HepG2 (cell line): ENCODE data around the gene ZNF615. TPM values are rescaled to one million over a fixed set of nuclear protein-coding genes. Genes with fewer than 3 reads are reported as not detected.

Source experiments
- ATAC-seq: fragments of 200-7000 bp; cut with Tn5 transposase; 3 replicates; pipeline ENCODE4 v1.9.1; 2020; ENCODE audit warnings: mild to moderate bottlenecking, moderate library complexity
- BruUV-seq: library from RNA; stranded (reverse); fragments of 400-500 nt; replicated peaks from 2 replicates; lab custom pipeline; 2021; lab: Mats Ljungman, UMichigan
- CTCF ChIA-PET: fragments of 300-600 bp; formaldehyde crosslinking; extraction: SDS; loops from one replicate; lab custom pipeline; 2021; ENCODE audit warnings: low total read pairs, inconsistent platforms, low intra/inter-chr PET ratio; lab: Yijun Ruan, JAX
- POLR2A ChIA-PET: fragments of 350-600 bp; sonication (Branson Sonifier 250); formaldehyde crosslinking; loops from one replicate; lab custom pipeline; 2020; ENCODE audit warnings: antibody characterized with exemption, inconsistent platforms; lab: Yijun Ruan, JAX
- DNase-seq: peaks from one replicate; pipeline ENCODE4 v3.0.0-alpha.2; 2015; ENCODE audit warnings: low spot score
- FAIRE-seq: peaks from 3 replicates; lab custom pipeline; 2011; peaks lifted over from hg19 to GRCh38; lab: Jason Lieb, UNC
- H2AFZ ChIP-seq: one replicate; pipeline ENCODE4 v1.6.1; 2011; ENCODE audit warnings: low read length, inconsistent platforms
- H3K27ac ChIP-seq: fragments of 300-600 bp; 3 replicates; pipeline ENCODE4 v1.8.0; 2011; ENCODE audit warnings: mixed run types, mild to moderate bottlenecking, mixed read lengths, low read length, inconsistent platforms; ENCODE audit not compliant: insufficient read depth; ENCODE audit errors: extremely low read length
- H3K27me3 ChIP-seq, 2 experiments: fragments of 200-600 bp in 1 of 2; 2 replicates in 1 of 2; 3 replicates in 1 of 2; pipeline versions ENCODE4 v1.6.0 to v1.8.0; 2011; ENCODE audit warnings: low read length in 2 of 2, mild to moderate bottlenecking in 2 of 2, moderate library complexity in 2 of 2, inconsistent platforms in 1 of 2; ENCODE audit not compliant: insufficient read depth in 2 of 2, control insufficient read depth in 1 of 2
- H3K36me3 ChIP-seq, 2 experiments: fragments of 200-600 bp in 1 of 2; replicated peaks in 1 of 2; 2 replicates in 1 of 2; 3 replicates in 1 of 2; pipeline versions ENCODE4 v1.5.1 to v1.8.0; 2011; ENCODE audit warnings: low read length in 2 of 2, inconsistent platforms in 1 of 2; ENCODE audit not compliant: insufficient read depth in 2 of 2, control insufficient read depth in 1 of 2
- H3K4me1 ChIP-seq: 2 replicates; pipeline ENCODE4 v1.5.1; 2012; ENCODE audit warnings: low read length, inconsistent platforms; ENCODE audit not compliant: insufficient read depth
- H3K4me2 ChIP-seq: 2 replicates; pipeline ENCODE4 v1.6.0; 2011; ENCODE audit warnings: low read depth, low read length, inconsistent platforms
- H3K4me3 ChIP-seq, 3 experiments: fragments of 200-600 bp in 1 of 3; sonication (generic), shearing (Covaris generic) in 1 of 3; replicated peaks in 1 of 3; 2 replicates each; pipeline ENCODE4 v1.5.1; 2011 to 2016; ENCODE audit warnings: low read length in 3 of 3, inconsistent platforms in 2 of 3, low read depth in 2 of 3, mild to moderate bottlenecking in 2 of 3, control low read depth in 1 of 3, mixed read lengths in 1 of 3; ENCODE audit not compliant: insufficient read depth in 1 of 3
- H3K79me2 ChIP-seq: one replicate; pipeline ENCODE4 v1.6.1; 2011; ENCODE audit warnings: low read length, inconsistent platforms; ENCODE audit not compliant: insufficient read depth
- H3K9ac ChIP-seq: 2 replicates; pipeline ENCODE4 v1.6.0; 2011; ENCODE audit warnings: mild to moderate bottlenecking, low read depth, low read length, inconsistent platforms; ENCODE audit not compliant: insufficient read depth
- H3K9me3 ChIP-seq: 2 replicates; pipeline ENCODE4 v1.5.1; 2012; ENCODE audit warnings: mild to moderate bottlenecking, low read length
- H4K20me1 ChIP-seq: 2 replicates; pipeline ENCODE4 v1.6.0; 2011; ENCODE audit warnings: inconsistent platforms, mild to moderate bottlenecking, low read length, moderate library complexity; ENCODE audit not compliant: insufficient read depth
- HMG20B ChIP-seq: conservative IDR thresholded peaks from 2 replicates; pipeline ENCODE4 v1.6.1; 2016; ENCODE audit warnings: missing genetic modification reagents, missing compliant biosample characterization
- KLF9 ChIP-seq: IDR thresholded peaks from 2 replicates; pipeline ENCODE4 v1.6.1; 2016; ENCODE audit warnings: low read depth
- POGZ ChIP-seq: sonication (generic); formaldehyde crosslinking; IDR thresholded peaks from 2 replicates; pipeline ENCODE4 v1.4.0; 2020; ENCODE audit warnings: mild to moderate bottlenecking, missing genetic modification reagents
- ZNF12 ChIP-seq: sonication (generic); formaldehyde crosslinking; IDR thresholded peaks from 2 replicates; pipeline ENCODE4 v1.5.0; 2020; ENCODE audit warnings: missing genetic modification reagents
- ZNF33A ChIP-seq: sonication (generic); formaldehyde crosslinking; IDR thresholded peaks from 2 replicates; pipeline ENCODE4 v1.5.1; 2020; ENCODE audit warnings: missing genetic modification reagents, mild to moderate bottlenecking, moderate library complexity, borderline replicate concordance
- ZNF577 ChIP-seq: sonication (generic); formaldehyde crosslinking; IDR thresholded peaks from 2 replicates; pipeline ENCODE4 v1.4.0; 2020; ENCODE audit warnings: mild to moderate bottlenecking, low read depth, missing genetic modification reagents, borderline replicate concordance
- ZNF652 ChIP-seq: IDR thresholded peaks from 2 replicates; pipeline ENCODE4 v1.6.1; 2016; ENCODE audit warnings: low read depth, borderline replicate concordance
- WGBS: methylation state at CpG from one replicate; pipeline ENCODE4 v1.1.6; 2017; ENCODE audit warnings: low lambda C conversion rate; 5-methylcytosine and 5-hydroxymethylcytosine counted together
- in situ Hi-C: cut with HindIII; loops from 2 replicates; pipeline ENCODE4 v1.10.0; 2017; ENCODE audit warnings: low pct_unique_long_range_greater_than_20kb; ENCODE audit not compliant: extremely low pct_ligation_motif_present
- intact Hi-C: fragments of 100-400 bp; cut with micrococcal nuclease; formaldehyde crosslinking; loops from one replicate; pipeline ENCODE4 v1.10.0; 2022; ENCODE audit not compliant: unreplicated experiment
- polyA plus RNA-seq, 8 experiments: library from polyadenylated mRNA; depleted of rRNA in 3 of 8; stranded (reverse) in 7 of 8; unstranded in 1 of 8; fragments of >200 nt; fragmentation: Illumina TruSeq in 4 of 8; extraction: Trizol in 4 of 8; gene quantifications; 2 replicates each; pipeline versions ENCODE4 v1.2.1 to v1.2.3, GENCODE V29; 2011 to 2016; ENCODE audit warnings: low read depth in 4 of 8, missing spikeins in 1 of 8, mixed read lengths in 1 of 8; ENCODE audit not compliant: insufficient read depth in 1 of 8
- total RNA-seq, 5 experiments: library from RNA; depleted of rRNA; stranded (reverse); fragments of >200 nt; fragmentation: Illumina TruSeq; extraction: Trizol; gene quantifications; 2 replicates each; pipeline ENCODE4 v1.2.3, GENCODE V29; 2016; ENCODE audit warnings: low read depth in 1 of 5
- TF ChIP-seq, protein P1 (sequence below): sonication (generic); formaldehyde crosslinking; IDR thresholded peaks from 2 replicates; pipeline ENCODE4 v1.5.0; 2020; ENCODE audit warnings: missing genetic modification reagents, mild to moderate bottlenecking, borderline replicate concordance
- TF ChIP-seq, protein P2 (sequence below): sonication (generic); formaldehyde crosslinking; IDR thresholded peaks from 2 replicates; pipeline ENCODE4 v1.4.0; 2020; ENCODE audit warnings: missing genetic modification reagents, mild to moderate bottlenecking, borderline replicate concordance
- TF ChIP-seq, protein P3 (sequence below): sonication (generic); formaldehyde crosslinking; IDR thresholded peaks from 2 replicates; pipeline ENCODE4 v1.9.0; 2021; ENCODE audit warnings: missing genetic modification reagents, borderline replicate concordance
- TF ChIP-seq, protein P4 (sequence below): IDR thresholded peaks from 2 replicates; pipeline ENCODE4 v1.6.1; 2012; ENCODE audit warnings: low read depth, low read length, improper control_type of control experiment

The ZNF615 gene
- total and polyA plus RNA-seq, 2 of the 13 experiments (the other 11 are each of a cell fraction or from before 2014, with no cell fraction given), result 5.2 to 7.8 TPM

DNA sequence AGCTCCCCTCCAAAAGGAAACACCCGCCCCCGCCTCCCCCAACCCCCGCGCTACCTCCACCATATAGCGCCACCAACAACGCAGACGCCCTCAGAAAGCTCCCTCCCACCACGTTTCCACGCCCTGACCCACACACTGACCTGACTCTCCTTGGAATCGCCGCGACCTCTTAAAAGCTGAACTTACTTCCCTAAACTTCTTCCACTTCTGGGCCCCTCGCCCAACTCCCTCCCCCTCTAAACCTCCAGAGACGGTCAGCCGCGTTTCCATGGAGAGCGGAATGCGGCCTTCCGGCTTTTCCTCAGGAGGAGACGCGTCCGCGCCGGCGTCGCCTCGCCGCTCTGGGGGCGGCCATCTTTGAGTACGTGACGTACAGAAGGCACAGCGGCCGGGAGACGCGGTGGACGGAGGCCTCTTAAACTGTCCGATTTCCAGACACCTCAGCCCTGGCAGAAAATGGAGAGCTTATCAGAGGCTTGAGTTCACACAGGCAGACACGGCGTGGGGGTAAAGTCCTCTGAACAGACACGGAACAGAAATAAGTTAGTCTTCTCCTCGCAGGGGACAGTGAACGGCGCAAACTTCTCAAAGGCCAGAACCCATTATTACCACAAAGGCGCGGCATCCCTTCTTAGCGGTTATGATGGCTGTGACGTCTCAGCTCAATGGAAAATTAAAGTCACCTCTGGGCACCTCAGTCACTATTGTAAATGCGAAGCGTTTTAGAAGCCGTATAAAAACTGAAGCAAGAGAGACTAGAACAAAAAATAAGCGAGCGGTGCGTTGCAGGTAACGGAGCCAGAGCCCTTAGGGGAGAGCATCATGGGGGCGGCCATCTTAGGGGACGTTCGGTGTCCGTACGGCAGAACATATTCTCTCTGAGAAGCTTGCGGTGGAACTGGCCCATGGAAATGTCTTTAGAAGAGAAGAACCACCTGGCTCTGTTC is 40.8 kb upstream of the ZNF615 start, which contains the start of gene ZNF432:
TSS of gene ZNF432 (minus strand) at position 284 of the 947 bp plus-strand sequence. CDS start 1,970 bp downstream, outside the sequence.
- peak within 1 kb of the TSS; percentile 98 for H2AFZ ChIP-seq
- in situ Hi-C loops (no loop called here), intact Hi-C loops (loop anchor here (2.0 to 10.0 kb wide), 2 partner anchors 22 to 46 kb away; partner anchors contain the start of gene ZNF841)
- H3K27me3 ChIP-seq, result no peaks in the 10 kb centered on the region; a peak in 1 of 5 replicates
- ChIA-PET CTCF (no interaction called here), POLR2A (interaction anchor here (1.0 to 1.8 kb wide), 4 partner anchors 21 to 141 kb away, joined by 3 to 10 read pairs (median 8); partner anchors contain the start of genes PPP2R1A, ZNF614 and ZNF615)
- peaks cover 27% of the 10 kb centered on the region for H3K4me1 ChIP-seq
- under 1% methylated on average over 45 of the region's 60 CpGs for WGBS
- FAIRE-seq, result peak; percentile 79
- no peaks in the 10 kb centered on the region for H4K20me1 ChIP-seq
- H3K9ac ChIP-seq, result peak within 1 kb of the TSS; percentile 97
- peaks cover 2 to 5% of the 10 kb centered on the region in 2 experiments; a peak in 2 of 5 replicates for H3K36me3 ChIP-seq
- DNase-seq, result peak; percentile 79
- H3K4me3 ChIP-seq, result peak within 1 kb of the TSS; percentile 66 to 90 (median 87)
- peaks cover 2% of the 10 kb centered on the region for H3K79me2 ChIP-seq
- TSS peak; percentile 94 for BruUV-seq
- H3K9me3 ChIP-seq, result 0 out of 2 replicates have a peak, but pooled peaks cover 5% of the 10 kb centered on the region
- H3K27ac ChIP-seq, result peak within 1 kb of the TSS; percentile 94
- peak within 1 kb of the TSS; percentile 78 for H3K4me2 ChIP-seq
- peak; percentile 96 for ATAC-seq
- TF ChIP-seq ZNF652 (CRISPR knock-in tag) (no peak), ZNF33A (no peak; the same call in 1 of the 2 replicates), ZNF12 (CRISPR knock-in tag) (no peak), HMG20B (no peak), ZNF577 (CRISPR knock-in tag) (no peak), KLF9 (0 out of 2 replicates have a peak, but pooled peaks have one; percentile 10), POGZ (CRISPR knock-in tag) (peak; percentile 56; the same call in 1 of the 2 replicates)
- TF ChIP-seq, protein P1, sequence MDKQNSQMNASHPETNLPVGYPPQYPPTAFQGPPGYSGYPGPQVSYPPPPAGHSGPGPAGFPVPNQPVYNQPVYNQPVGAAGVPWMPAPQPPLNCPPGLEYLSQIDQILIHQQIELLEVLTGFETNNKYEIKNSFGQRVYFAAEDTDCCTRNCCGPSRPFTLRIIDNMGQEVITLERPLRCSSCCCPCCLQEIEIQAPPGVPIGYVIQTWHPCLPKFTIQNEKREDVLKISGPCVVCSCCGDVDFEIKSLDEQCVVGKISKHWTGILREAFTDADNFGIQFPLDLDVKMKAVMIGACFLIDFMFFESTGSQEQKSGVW (CRISPR knock-in tag), result no peak
- TF ChIP-seq, protein P2, sequence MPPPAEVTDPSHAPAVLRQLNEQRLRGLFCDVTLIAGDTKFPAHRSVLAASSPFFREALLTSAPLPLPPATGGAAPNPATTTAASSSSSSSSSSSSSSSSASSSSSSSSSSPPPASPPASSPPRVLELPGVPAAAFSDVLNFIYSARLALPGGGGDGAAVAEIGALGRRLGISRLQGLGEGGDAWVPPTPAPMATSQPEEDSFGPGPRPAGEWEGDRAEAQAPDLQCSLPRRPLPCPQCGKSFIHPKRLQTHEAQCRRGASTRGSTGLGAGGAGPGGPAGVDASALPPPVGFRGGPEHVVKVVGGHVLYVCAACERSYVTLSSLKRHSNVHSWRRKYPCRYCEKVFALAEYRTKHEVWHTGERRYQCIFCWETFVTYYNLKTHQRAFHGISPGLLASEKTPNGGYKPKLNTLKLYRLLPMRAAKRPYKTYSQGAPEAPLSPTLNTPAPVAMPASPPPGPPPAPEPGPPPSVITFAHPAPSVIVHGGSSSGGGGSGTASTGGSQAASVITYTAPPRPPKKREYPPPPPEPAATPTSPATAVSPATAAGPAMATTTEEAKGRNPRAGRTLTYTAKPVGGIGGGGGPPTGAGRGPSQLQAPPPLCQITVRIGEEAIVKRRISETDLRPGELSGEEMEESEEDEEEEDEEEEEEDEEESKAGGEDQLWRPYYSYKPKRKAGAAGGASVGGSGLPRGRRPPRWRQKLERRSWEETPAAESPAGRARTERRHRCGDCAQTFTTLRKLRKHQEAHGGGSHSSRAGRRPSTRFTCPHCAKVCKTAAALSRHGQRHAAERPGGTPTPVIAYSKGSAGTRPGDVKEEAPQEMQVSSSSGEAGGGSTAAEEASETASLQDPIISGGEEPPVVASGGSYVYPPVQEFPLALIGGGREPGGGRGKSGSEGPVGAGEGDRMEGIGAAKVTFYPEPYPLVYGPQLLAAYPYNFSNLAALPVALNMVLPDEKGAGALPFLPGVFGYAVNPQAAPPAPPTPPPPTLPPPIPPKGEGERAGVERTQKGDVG, result no peak
- TF ChIP-seq, protein P3, sequence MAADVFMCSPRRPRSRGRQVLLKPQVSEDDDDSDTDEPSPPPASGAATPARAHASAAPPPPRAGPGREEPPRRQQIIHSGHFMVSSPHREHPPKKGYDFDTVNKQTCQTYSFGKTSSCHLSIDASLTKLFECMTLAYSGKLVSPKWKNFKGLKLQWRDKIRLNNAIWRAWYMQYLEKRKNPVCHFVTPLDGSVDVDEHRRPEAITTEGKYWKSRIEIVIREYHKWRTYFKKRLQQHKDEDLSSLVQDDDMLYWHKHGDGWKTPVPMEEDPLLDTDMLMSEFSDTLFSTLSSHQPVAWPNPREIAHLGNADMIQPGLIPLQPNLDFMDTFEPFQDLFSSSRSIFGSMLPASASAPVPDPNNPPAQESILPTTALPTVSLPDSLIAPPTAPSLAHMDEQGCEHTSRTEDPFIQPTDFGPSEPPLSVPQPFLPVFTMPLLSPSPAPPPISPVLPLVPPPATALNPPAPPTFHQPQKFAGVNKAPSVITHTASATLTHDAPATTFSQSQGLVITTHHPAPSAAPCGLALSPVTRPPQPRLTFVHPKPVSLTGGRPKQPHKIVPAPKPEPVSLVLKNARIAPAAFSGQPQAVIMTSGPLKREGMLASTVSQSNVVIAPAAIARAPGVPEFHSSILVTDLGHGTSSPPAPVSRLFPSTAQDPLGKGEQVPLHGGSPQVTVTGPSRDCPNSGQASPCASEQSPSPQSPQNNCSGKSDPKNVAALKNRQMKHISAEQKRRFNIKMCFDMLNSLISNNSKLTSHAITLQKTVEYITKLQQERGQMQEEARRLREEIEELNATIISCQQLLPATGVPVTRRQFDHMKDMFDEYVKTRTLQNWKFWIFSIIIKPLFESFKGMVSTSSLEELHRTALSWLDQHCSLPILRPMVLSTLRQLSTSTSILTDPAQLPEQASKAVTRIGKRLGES (CRISPR knock-in tag), result no peak
- TF ChIP-seq, protein P4, sequence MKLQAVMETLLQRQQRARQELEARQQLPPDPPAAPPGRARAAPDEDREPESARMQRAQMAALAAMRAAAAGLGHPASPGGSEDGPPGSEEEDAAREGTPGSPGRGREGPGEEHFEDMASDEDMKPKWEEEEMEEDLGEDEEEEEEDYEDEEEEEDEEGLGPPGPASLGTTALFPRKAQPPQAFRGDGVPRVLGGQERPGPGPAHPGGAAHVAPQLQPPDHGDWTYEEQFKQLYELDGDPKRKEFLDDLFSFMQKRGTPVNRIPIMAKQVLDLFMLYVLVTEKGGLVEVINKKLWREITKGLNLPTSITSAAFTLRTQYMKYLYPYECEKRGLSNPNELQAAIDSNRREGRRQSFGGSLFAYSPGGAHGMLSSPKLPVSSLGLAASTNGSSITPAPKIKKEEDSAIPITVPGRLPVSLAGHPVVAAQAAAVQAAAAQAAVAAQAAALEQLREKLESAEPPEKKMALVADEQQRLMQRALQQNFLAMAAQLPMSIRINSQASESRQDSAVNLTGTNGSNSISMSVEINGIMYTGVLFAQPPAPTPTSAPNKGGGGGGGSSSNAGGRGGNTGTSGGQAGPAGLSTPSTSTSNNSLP, result no peak; the same call in 1 of the 2 replicates
